ENCODE data around the gene TSTD1.
"Not testable (repeated sequence)": the region's sequence is repeated elsewhere in the genome, so short reads cannot be mapped to it uniquely, and the experiment has no call there.

Gene TSTD1

GRCh38 chr1:161037661-161038522, 872 bp downstream of the TSTD1 start:
- DNase-seq (ENCODE audit: insufficient read length, low spot score) (no peak), FAIRE-seq (no peak)
- no peak for TF ChIP-seq POLR2A (IDR thresholded peaks at IDR 0.05; ENCODE audit: low read depth, low read length)

- no peak for TF ChIP-seq POLR2A (IDR thresholded peaks at IDR 0.05; ENCODE audit: low read depth, low read length)
- FAIRE-seq (no peak), DNase-seq (ENCODE audit: insufficient read length, low spot score) (no peak)
These were observed 5.0 kb downstream of the TSTD1 start for GRCh38 chr1:161033751-161034150.

DNA sequence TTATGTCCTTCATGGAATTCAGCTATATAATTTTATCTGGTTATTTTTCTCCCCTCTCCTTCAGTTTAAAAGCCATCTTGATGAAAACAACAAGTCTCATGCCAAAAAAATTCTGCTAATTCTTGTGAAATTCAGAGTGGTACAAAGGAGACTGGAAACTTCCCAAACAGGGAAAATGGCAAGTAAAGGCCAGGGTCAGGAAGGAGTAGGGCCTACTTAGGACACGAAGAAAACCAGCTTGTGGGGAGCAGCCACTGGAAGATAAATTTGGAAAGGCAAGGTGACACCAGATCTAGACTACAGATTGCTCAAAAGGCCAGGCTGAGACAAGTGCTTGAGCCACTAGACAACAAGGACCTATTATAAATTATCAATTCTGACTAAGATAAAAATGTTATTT, 6.4 kb downstream of the TSTD1 start:
- DNase-seq (ENCODE audit: insufficient read length, low spot score) (no peak), FAIRE-seq (no peak)
- TF ChIP-seq POLR2A (IDR thresholded peaks at IDR 0.05; ENCODE audit: low read depth, low read length): no peak

DNA sequence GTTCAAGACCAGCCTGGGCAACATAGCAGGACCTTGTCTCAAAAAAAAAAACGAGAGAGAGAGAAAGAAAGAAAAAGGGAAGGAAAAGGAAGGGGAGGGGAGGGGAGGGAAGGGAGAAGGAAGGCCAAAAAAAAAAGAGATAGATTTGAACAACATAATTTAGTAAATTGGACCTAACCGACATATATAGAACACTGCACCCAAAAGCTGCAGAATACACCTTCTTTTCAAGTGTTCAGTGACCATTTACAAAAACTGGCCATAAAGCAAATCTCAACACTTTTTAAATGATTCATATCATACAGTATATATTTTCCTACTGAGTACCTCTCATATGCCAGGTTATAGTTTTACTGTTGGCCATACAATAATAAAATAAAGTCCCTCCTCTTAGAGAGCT, 6.9 kb downstream of the TSTD1 start:
- no peak for FAIRE-seq
- no peak for DNase-seq (ENCODE audit: insufficient read length, low spot score)
- no peak for TF ChIP-seq POLR2A (IDR thresholded peaks at IDR 0.05; ENCODE audit: low read depth, low read length)

DNA sequence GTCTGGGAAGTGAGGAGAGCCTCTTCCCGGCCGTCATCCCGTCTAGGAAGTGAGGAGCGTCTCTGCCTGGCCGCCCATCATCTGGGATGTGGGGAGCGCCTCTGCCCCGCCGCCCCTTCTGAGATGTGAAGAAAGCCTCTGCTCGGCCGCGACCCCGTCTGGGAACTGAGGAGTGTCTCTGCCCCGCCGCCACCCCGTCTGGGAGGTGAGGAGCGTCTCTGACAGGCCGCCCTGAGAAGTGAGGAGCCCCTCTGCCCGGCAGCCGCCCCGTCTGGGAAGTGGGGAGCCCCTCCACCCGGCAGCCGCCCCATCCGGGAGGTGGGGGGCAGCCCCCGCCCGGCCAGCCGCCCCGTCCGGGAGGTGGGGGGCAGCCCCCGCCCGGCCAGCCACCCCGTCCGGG, 9.3 kb downstream of the TSTD1 start:
- not testable (repeated sequence) for DNase-seq (ENCODE audit: insufficient read length, low spot score); FAIRE-seq

DNA sequence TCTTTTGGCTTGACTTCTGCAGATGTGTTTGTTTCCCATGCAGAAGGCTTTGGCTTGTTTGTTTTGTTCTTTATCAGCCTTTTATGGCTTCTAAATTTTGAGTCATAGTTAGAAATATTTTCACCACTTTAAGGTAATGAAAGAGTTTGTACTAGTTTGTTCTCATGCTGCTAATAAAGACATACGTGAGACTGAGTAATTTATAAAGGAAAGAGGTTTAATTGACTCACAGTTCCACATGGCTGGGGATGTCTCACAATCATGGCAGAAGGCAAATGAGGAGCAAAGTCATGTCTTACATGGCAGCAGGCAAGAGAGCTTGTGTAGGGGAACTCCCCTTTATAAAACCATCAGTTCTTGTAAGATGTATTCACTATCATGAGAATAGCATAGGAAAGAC, 11.8 kb downstream of the TSTD1 start:
- not testable (repeated sequence) for DNase-seq (ENCODE audit: insufficient read length, low spot score); FAIRE-seq

- not testable (repeated sequence) for FAIRE-seq; DNase-seq (ENCODE audit: insufficient read length, low spot score)
These were observed 16.3 kb downstream of the TSTD1 start for GRCh38 chr1:161022432-161022831.

DNA sequence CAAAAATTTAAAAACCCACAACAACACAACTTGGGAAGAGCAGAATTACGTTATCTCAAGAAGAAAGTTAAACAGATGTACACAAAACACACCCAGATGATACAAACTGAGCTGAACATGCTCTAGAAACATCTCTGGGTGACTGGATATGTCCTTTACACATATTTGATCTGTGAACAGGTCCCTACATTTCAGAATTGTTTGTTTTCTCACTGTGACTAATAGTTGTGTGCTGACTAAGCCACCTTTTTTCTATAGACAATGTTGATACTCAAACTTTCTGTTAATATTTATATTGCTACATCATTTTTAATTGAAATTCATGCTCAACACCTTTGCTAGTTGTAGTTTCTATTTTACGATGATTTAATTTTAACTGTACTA, 16.8 kb downstream of the TSTD1 start:
- no peak for FAIRE-seq
- DNase-seq (ENCODE audit: insufficient read length, low spot score): no peak
- TF ChIP-seq POLR2A (IDR thresholded peaks at IDR 0.05; ENCODE audit: low read depth, low read length): no peak

- DNase-seq (ENCODE audit: insufficient read length, low spot score) (peak; percentile 55), FAIRE-seq (no peak)
- TF ChIP-seq POLR2A (IDR thresholded peaks at IDR 0.05; ENCODE audit: low read depth, low read length): peak; percentile 36
These were observed 17.4 kb downstream of the TSTD1 start for GRCh38 chr1:161021165-161021969.

- FAIRE-seq: no peak
- DNase-seq (ENCODE audit: insufficient read length, low spot score): no peak
- TF ChIP-seq POLR2A (IDR thresholded peaks at IDR 0.05; ENCODE audit: low read depth, low read length): no peak
These were observed 18.1 kb downstream of the TSTD1 start, which contains the start of gene F11R for GRCh38 chr1:161020509-161021164. Gene F11R, minus strand, starts transcription at chr1:161021152. Its CDS starts 79 bp downstream, at chr1:161021073.

GRCh38 chr1:161019751-161020495, 18.8 kb downstream of the TSTD1 start:
- FAIRE-seq (no peak), DNase-seq (ENCODE audit: insufficient read length, low spot score) (no peak)
- no peak for TF ChIP-seq POLR2A (IDR thresholded peaks at IDR 0.05; ENCODE audit: low read depth, low read length)

DNA sequence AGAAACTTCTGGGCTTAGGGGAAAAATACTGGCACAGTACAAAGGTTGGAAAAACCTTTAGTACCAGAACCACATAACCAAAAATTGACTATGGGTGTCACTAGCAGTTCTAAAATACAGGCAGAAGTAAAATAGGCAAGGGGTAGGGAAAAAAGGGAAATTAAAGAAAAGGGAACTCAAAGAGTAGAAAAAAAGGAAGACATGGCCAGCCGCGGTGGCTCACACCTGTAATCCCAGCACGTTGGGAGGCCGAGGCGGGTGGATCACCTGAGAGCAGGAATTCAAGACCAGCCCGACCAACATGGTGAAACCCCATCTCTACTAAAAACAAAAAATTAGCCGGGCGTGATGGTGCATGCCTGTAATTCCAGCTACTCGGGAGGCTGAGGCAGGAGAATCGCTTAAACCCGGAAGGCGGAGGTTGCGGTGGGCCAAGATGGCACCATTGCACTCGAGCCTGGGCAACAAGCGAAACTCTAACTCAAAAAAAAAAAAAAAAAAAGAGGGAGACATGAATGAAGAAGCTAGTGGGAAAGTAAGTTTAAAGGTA, 19.6 kb downstream of the TSTD1 start:
- not testable (repeated sequence) for FAIRE-seq; DNase-seq (ENCODE audit: insufficient read length, low spot score)

- TF ChIP-seq POLR2A (IDR thresholded peaks at IDR 0.05; ENCODE audit: low read depth, low read length): no peak
- DNase-seq (ENCODE audit: insufficient read length, low spot score): no peak
- FAIRE-seq: no peak
These were observed 20.2 kb downstream of the TSTD1 start for GRCh38 chr1:161018631-161018930.

All from H54 (cell line).